ENCODE results near the gene SLC43A3. TPM values are rescaled to one million over a fixed set of nuclear protein-coding genes. Genes with fewer than 3 reads are reported as not detected.

The SLC43A3 gene
- total RNA-seq, 1 experiment from 2014 or later, result 0.41 TPM

Other genes with a start within 250 kb of the SLC43A3 start
- not detected in 2 replicates for gene LRRC55, start 245.2 kb downstream of the SLC43A3 start, total RNA-seq (2014; rRNA removed; shearing (Covaris generic); ENCODE audit: low replicate concordance)
- gene APLNR, start 189.9 kb downstream of the SLC43A3 start, total RNA-seq (2014; rRNA removed; shearing (Covaris generic); ENCODE audit: low replicate concordance), result not detected in 2 replicates
- 56.6 and 70.7 TPM in 2 replicates for gene TNKS1BP1, start 102.2 kb downstream of the SLC43A3 start, total RNA-seq (2014; rRNA removed; shearing (Covaris generic); ENCODE audit: low replicate concordance)
- gene SSRP1, start 91.2 kb downstream of the SLC43A3 start, total RNA-seq (2014; rRNA removed; shearing (Covaris generic); ENCODE audit: low replicate concordance), result 85.5 and 147 TPM in 2 replicates
- not detected in 2 replicates for gene P2RX3, start 88.8 kb downstream of the SLC43A3 start, total RNA-seq (2014; rRNA removed; shearing (Covaris generic); ENCODE audit: low replicate concordance)
- gene PRG3, start 46.0 kb downstream of the SLC43A3 start, total RNA-seq (2014; rRNA removed; shearing (Covaris generic); ENCODE audit: low replicate concordance), result not detected in 2 replicates
- gene PRG2, start 36.5 kb downstream of the SLC43A3 start, total RNA-seq (2014; rRNA removed; shearing (Covaris generic); ENCODE audit: low replicate concordance), result not detected in 2 replicates
- gene RTN4RL2, start 33.4 kb upstream of the SLC43A3 start, total RNA-seq (2014; rRNA removed; shearing (Covaris generic); ENCODE audit: low replicate concordance), result not detected in 2 replicates
- gene SLC43A1, start 88.6 kb upstream of the SLC43A3 start, total RNA-seq (2014; rRNA removed; shearing (Covaris generic); ENCODE audit: low replicate concordance), result not detected in 2 replicates
- 27.5 and 40.9 TPM in 2 replicates for gene TIMM10, start 103.6 kb upstream of the SLC43A3 start, total RNA-seq (2014; rRNA removed; shearing (Covaris generic); ENCODE audit: low replicate concordance)
- not detected in 2 replicates for gene SMTNL1, start 110.5 kb upstream of the SLC43A3 start, total RNA-seq (2014; rRNA removed; shearing (Covaris generic); ENCODE audit: low replicate concordance)
- 30.8 and 46.5 TPM in 2 replicates for gene UBE2L6, start 140.6 kb upstream of the SLC43A3 start, total RNA-seq (2014; rRNA removed; shearing (Covaris generic); ENCODE audit: low replicate concordance)
- gene SERPING1, start 170.6 kb upstream of the SLC43A3 start, total RNA-seq (2014; rRNA removed; shearing (Covaris generic); ENCODE audit: low replicate concordance), result not detected in 2 replicates
- gene YPEL4, start 222.8 kb upstream of the SLC43A3 start, total RNA-seq (2014; rRNA removed; shearing (Covaris generic); ENCODE audit: low replicate concordance), result 0.14 TPM in 1 of 2 replicates, not detected in the other
- 12.6 and 13.2 TPM in 2 replicates for gene CLP1, start 230.6 kb upstream of the SLC43A3 start, total RNA-seq (2014; rRNA removed; shearing (Covaris generic); ENCODE audit: low replicate concordance)
- gene ZDHHC5, start 241.0 kb upstream of the SLC43A3 start, total RNA-seq (2014; rRNA removed; shearing (Covaris generic); ENCODE audit: low replicate concordance), result 36.9 and 50.6 TPM in 2 replicates

Measured in Caki2 (cell line).